Embryonic facial prominence (tissue), 1 donor: ENCODE data around the gene SLITRK1.

ENCODE experiments used
- DNase-seq: peaks from one replicate; pipeline ENCODE4 v3.0.0-alpha.2; 2016; ENCODE audit errors: extremely low spot score

Gene SLITRK1

GRCh38 chr13:83865161-83866137 lies 16.8 kb downstream of the SLITRK1 start:
- DNase-seq = no peak

GRCh38 chr13:83853771-83854170 lies 28.5 kb downstream of the SLITRK1 start:
- DNase-seq = no peak

DNA sequence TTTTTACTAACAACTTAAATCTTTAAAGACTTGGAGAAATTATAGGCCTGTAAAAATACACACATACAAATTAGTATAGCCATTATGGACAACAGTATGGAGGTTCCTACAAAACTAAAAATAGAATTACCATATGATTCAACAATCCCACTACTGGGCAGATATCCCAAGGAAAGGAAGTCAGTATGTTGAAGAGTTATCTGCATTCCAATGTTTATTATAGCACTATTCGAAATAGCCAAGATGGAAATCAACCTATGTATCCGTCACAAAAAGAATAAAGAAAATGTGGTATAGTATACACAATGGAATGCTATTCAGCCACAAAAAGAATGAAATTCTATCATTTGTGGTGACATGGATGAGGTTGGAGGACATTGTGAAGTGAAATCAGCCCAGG lies 37.2 kb downstream of the SLITRK1 start:
- no peak for DNase-seq

DNA sequence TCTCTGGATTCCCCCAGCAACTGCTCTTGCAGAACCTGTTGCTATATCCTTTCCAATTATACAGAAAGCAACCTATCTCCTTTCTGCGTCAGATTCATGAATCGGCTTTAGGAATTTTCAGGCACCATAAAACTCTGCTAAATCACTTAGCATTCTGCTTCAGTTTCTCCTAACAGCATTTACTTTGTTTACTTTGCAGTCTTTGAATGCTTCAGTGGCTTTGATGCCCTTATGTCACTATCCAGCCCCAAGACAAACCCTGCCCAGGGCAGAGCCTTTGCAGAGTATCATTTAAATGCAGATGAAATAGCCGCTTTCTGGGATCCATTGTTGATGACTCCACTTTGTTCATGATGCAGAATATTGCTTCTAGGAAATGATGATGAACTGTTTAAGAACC lies 43.1 kb downstream of the SLITRK1 start:
- DNase-seq = no peak

GRCh38 chr13:83831796-83832195 lies 50.5 kb downstream of the SLITRK1 start:
- DNase-seq = no peak

DNA sequence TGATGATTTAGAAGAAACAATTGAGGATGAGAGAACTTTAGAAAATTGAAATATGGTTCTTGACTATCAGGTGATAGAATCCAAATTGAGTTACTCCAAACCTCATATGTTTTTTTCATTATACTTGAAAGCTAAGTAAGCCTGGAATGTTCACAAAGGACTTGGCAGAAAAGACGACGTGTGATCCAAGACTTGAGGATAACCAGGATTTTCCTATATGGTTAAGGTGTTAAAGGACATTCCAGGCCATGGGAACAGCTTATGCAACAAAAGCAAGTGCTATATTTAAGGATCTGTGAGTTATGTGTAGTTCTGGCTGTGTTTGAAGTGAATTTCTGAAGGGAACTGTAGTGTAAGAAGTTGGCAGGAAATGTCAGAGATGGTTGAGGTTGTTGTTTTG lies 52.5 kb downstream of the SLITRK1 start:
- no peak for DNase-seq

GRCh38 chr13:83827338-83827737 lies 54.9 kb downstream of the SLITRK1 start:
- DNase-seq = no peak
